Calu3 (cell line): ENCODE measurements around the gene ASTL. TPM values are rescaled to one million over a fixed set of nuclear protein-coding genes. Genes with fewer than 3 reads are reported as not detected.

Experiments
- BruUV-seq: library from RNA; stranded (reverse); fragments of 400-500 nt; replicated peaks from 2 replicates; lab custom pipeline; 2021; lab: Mats Ljungman, UMichigan
- CTCF ChIA-PET: fragments of 300-600 bp; sonication (Branson Sonifier 250); formaldehyde crosslinking; loops from one replicate; lab custom pipeline; 2022; ENCODE audit warnings: antibody characterized with exemption; lab: Charles Lee
- DNase-seq: peaks from one replicate; pipeline ENCODE4 v3.0.0; 2022
- H3K27ac Mint-ChIP-seq: one replicate; pipeline ENCODE4 v1.8.0; 2022; ENCODE audit warnings: mixed read lengths; ENCODE audit not compliant: unreplicated experiment
- H3K27me3 Mint-ChIP-seq: one replicate; pipeline ENCODE4 v1.8.0; 2022; ENCODE audit warnings: mixed read lengths; ENCODE audit not compliant: unreplicated experiment
- H3K36me3 Mint-ChIP-seq: one replicate; pipeline ENCODE4 v1.8.0; 2022; ENCODE audit warnings: mild to moderate bottlenecking, moderate library complexity, mixed read lengths; ENCODE audit not compliant: insufficient read depth, unreplicated experiment
- H3K4me1 Mint-ChIP-seq: one replicate; pipeline ENCODE4 v1.8.0; 2022; ENCODE audit warnings: mild to moderate bottlenecking, low read depth, mixed read lengths; ENCODE audit not compliant: unreplicated experiment
- H3K4me3 Mint-ChIP-seq: one replicate; pipeline ENCODE4 v1.8.0; 2022; ENCODE audit warnings: mild to moderate bottlenecking, low read depth, moderate library complexity, mixed read lengths; ENCODE audit not compliant: unreplicated experiment
- H3K9me3 Mint-ChIP-seq: one replicate; pipeline ENCODE4 v1.8.0; 2022; ENCODE audit warnings: low read depth, mixed read lengths; ENCODE audit not compliant: unreplicated experiment
- CTCF ChIP-seq: fragments of 200-600 bp; IDR thresholded peaks from one replicate; pipeline ENCODE4 v1.8.0; 2022; ENCODE audit warnings: antibody characterized with exemption; ENCODE audit not compliant: unreplicated experiment
- intact Hi-C: fragments of 100-400 bp; cut with micrococcal nuclease; formaldehyde crosslinking; loops from one replicate; pipeline ENCODE4 v1.10.0; 2022; ENCODE audit not compliant: unreplicated experiment
- total RNA-seq: library from RNA; stranded (reverse); gene quantifications from 2 replicates; pipeline ENCODE4 v1.2.3, GENCODE V29; 2022

Gene ASTL
- total RNA-seq, 1 experiment from 2014 or later = not detected

- CTCF ChIA-PET = no interaction called here
- no TSS peak for BruUV-seq
- Mint-ChIP-seq H3K9me3 (no peaks in the 10 kb centered on the region), H3K4me3 (no peak overlapping the region), H3K36me3 (no peaks in the 10 kb centered on the region), H3K27ac (no peak overlapping the region), H3K27me3 (peaks cover 73% of the 10 kb centered on the region), H3K4me1 (no peaks in the 10 kb centered on the region)
- DNase-seq = no peak
- TF ChIP-seq CTCF = no peak
- intact Hi-C loops = no loop called here
Observed at GRCh38 chr2:96158554-96158940, 20.2 kb upstream of the ASTL start.

- intact Hi-C loops = no loop called here
- CTCF ChIA-PET = no interaction called here
- DNase-seq = no peak
- TF ChIP-seq CTCF = no peak
- H3K4me1 Mint-ChIP-seq = no peaks in the 10 kb centered on the region
- no peak overlapping the region for H3K4me3 Mint-ChIP-seq
- no peaks in the 10 kb centered on the region for H3K9me3 Mint-ChIP-seq
- no peaks in the 10 kb centered on the region for H3K36me3 Mint-ChIP-seq
- BruUV-seq = no TSS peak
- no peak overlapping the region for H3K27ac Mint-ChIP-seq
- H3K27me3 Mint-ChIP-seq = peaks cover 73% of the 10 kb centered on the region
Observed at GRCh38 chr2:96157649-96158553, 19.6 kb upstream of the ASTL start.

- no peaks in the 10 kb centered on the region for H3K9me3 Mint-ChIP-seq
- intact Hi-C loops = no loop called here
- no peak overlapping the region for H3K27ac Mint-ChIP-seq
- no peaks in the 10 kb centered on the region for H3K4me1 Mint-ChIP-seq
- BruUV-seq = no TSS peak
- TF ChIP-seq CTCF = no peak
- H3K4me3 Mint-ChIP-seq = no peak overlapping the region
- no peaks in the 10 kb centered on the region for H3K36me3 Mint-ChIP-seq
- CTCF ChIA-PET = no interaction called here
- DNase-seq = no peak
- H3K27me3 Mint-ChIP-seq = peaks cover 66% of the 10 kb centered on the region
Observed at GRCh38 chr2:96156926-96157648, 18.8 kb upstream of the ASTL start.

GRCh38 chr2:96156011-96156820, 17.9 kb upstream of the ASTL start:
- no peak for DNase-seq
- H3K27me3 Mint-ChIP-seq = peaks cover 57% of the 10 kb centered on the region

More at GRCh38 chr2:96156011-96156820, 17.9 kb upstream of the ASTL start:
- no peak overlapping the region for H3K4me3 Mint-ChIP-seq
- H3K9me3 Mint-ChIP-seq = no peaks in the 10 kb centered on the region
- BruUV-seq = no TSS peak
- H3K27ac Mint-ChIP-seq = no peak overlapping the region
- H3K4me1 Mint-ChIP-seq = no peaks in the 10 kb centered on the region
- no peaks in the 10 kb centered on the region for H3K36me3 Mint-ChIP-seq
- CTCF ChIA-PET = no interaction called here
- intact Hi-C loops = no loop called here
- no peak for TF ChIP-seq CTCF
